ENCODE results near the gene GZMH. TPM values are rescaled to one million over a fixed set of nuclear protein-coding genes. Genes with fewer than 3 reads are reported as not detected.
"Not testable (repeated sequence)": the region's sequence is repeated elsewhere in the genome, so short reads cannot be mapped to it uniquely, and the experiment has no call there.

The GZMH gene
- total RNA-seq, 4 donors from 2014 or later, result not detected

GRCh38 chr14:24607081-24607480 lies 2.4 kb downstream of the GZMH start:
- intact Hi-C loops (cut with DNase I; ENCODE audit: low total_unique reads), result no loop called here
- DNase-seq (ENCODE audit: low spot score in 2 of 2), result peak in 1 of 2 donors; percentile 65
- no peak overlapping the region for H3K4me3 ChIP-seq (ENCODE audit: low read depth, poor library complexity, severe bottlenecking)
- TF ChIP-seq CTCF (IDR thresholded peaks at IDR 0.05), result no peak
- no peak for TF ChIP-seq POLR2A (IDR thresholded peaks at IDR 0.05)
- WGBS, 2 donors, result 73 to 83% methylated on average over 4 of the region's 4 CpGs

GRCh38 chr14:24606297-24606696 lies 3.2 kb downstream of the GZMH start:
- DNase-seq (ENCODE audit: low spot score in 2 of 2), result no peak
- intact Hi-C loops (cut with DNase I; ENCODE audit: low total_unique reads), result no loop called here
- TF ChIP-seq CTCF (IDR thresholded peaks at IDR 0.05) (no peak), POLR2A (IDR thresholded peaks at IDR 0.05) (no peak)
- WGBS, 2 donors, result 56 to 69% methylated on average over 3 of the region's 3 CpGs
- H3K4me3 ChIP-seq (ENCODE audit: low read depth, poor library complexity, severe bottlenecking), result no peak overlapping the region

GRCh38 chr14:24605435-24606190 lies 3.9 kb downstream of the GZMH start:
- intact Hi-C loops (cut with DNase I; ENCODE audit: low total_unique reads), result no loop called here
- TF ChIP-seq POLR2A (IDR thresholded peaks at IDR 0.05), result no peak
- no peak for TF ChIP-seq CTCF (IDR thresholded peaks at IDR 0.05)
- no peak overlapping the region for H3K4me3 ChIP-seq (ENCODE audit: low read depth, poor library complexity, severe bottlenecking)
- 70 to 73% methylated on average over 3 of the region's 3 CpGs for WGBS, 2 donors
- peak in 1 of 2 donors; percentile 83 for DNase-seq (ENCODE audit: low spot score in 2 of 2)

GRCh38 chr14:24597403-24597802 lies 12.1 kb downstream of the GZMH start:
- no peak for TF ChIP-seq CTCF (IDR thresholded peaks at IDR 0.05)
- TF ChIP-seq POLR2A (IDR thresholded peaks at IDR 0.05), result no peak
- H3K4me3 ChIP-seq (ENCODE audit: low read depth, poor library complexity, severe bottlenecking), result no peak overlapping the region
- no peak for DNase-seq (ENCODE audit: low spot score in 2 of 2)
- intact Hi-C loops (cut with DNase I; ENCODE audit: low total_unique reads), result no loop called here

- DNase-seq (ENCODE audit: low spot score in 2 of 2), result peak in 1 of 2 donors; percentile 62
Observed at GRCh38 chr14:24595073-24595808, 14.2 kb downstream of the GZMH start.

GRCh38 chr14:24591004-24591403 lies 18.5 kb downstream of the GZMH start:
- DNase-seq (ENCODE audit: low spot score in 2 of 2); H3K4me3 ChIP-seq (ENCODE audit: low read depth, poor library complexity, severe bottlenecking); intact Hi-C loops (cut with DNase I; ENCODE audit: low total_unique reads): not testable (repeated sequence)
- WGBS, 2 donors, result 78 to 79% methylated on average over 2 of the region's 2 CpGs

More at GRCh38 chr14:24595073-24595808, 14.2 kb downstream of the GZMH start:
- TF ChIP-seq POLR2A (IDR thresholded peaks at IDR 0.05), result no peak
- TF ChIP-seq CTCF (IDR thresholded peaks at IDR 0.05), result no peak
- WGBS, 2 donors, result 79 to 85% methylated on average over 2 to 3 of the region's 3 CpGs
- intact Hi-C loops (cut with DNase I; ENCODE audit: low total_unique reads), result no loop called here
- H3K4me3 ChIP-seq (ENCODE audit: low read depth, poor library complexity, severe bottlenecking), result no peak overlapping the region

GRCh38 chr14:24584402-24584801 lies 25.1 kb downstream of the GZMH start:
- intact Hi-C loops (cut with DNase I; ENCODE audit: low total_unique reads); DNase-seq (ENCODE audit: low spot score in 2 of 2); H3K4me3 ChIP-seq (ENCODE audit: low read depth, poor library complexity, severe bottlenecking): not testable (repeated sequence)
- 84 to 86% methylated on average over 3 of the region's 3 CpGs for WGBS, 2 donors

Data from lower leg skin (tissue), 4 donors.